ENCODE data around the gene ZNF428.
A peak's percentile ranks its signal among the peaks of the same experiment; 100 is the strongest.

ZNF428 gene

DNA sequence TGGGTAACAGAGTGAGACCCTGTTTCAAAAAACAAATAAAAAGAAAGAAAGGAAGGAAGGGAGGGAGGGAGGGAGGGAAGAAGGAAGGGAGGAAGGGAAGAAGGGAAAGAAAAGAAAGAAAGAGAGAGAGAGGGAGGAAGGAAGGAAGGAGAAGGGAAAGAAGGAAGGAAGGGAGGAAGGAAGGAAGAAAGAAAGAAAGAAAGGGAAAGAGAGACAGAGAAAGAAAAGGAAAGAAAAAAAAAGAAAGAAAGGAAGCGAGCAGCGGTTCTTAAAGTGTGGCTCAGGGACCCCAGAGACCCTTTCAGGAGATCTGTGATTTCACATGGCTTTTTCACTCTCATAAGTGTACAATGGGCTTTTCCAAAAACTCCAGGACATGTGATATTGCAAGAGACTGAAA lies 30.1 kb upstream of the ZNF428 start:
- Histone ChIP-seq H3K4me3 (no peak overlapping the region), H3K27ac (no peak overlapping the region)
- TF ChIP-seq, protein P1, sequence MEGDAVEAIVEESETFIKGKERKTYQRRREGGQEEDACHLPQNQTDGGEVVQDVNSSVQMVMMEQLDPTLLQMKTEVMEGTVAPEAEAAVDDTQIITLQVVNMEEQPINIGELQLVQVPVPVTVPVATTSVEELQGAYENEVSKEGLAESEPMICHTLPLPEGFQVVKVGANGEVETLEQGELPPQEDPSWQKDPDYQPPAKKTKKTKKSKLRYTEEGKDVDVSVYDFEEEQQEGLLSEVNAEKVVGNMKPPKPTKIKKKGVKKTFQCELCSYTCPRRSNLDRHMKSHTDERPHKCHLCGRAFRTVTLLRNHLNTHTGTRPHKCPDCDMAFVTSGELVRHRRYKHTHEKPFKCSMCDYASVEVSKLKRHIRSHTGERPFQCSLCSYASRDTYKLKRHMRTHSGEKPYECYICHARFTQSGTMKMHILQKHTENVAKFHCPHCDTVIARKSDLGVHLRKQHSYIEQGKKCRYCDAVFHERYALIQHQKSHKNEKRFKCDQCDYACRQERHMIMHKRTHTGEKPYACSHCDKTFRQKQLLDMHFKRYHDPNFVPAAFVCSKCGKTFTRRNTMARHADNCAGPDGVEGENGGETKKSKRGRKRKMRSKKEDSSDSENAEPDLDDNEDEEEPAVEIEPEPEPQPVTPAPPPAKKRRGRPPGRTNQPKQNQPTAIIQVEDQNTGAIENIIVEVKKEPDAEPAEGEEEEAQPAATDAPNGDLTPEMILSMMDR (IDR thresholded peaks at IDR 0.05), result no peak
- no peak for DNase-seq (ENCODE audit: low spot score)

GRCh38 chr19:43648633-43649032 lies 29.2 kb upstream of the ZNF428 start:
- DNase-seq (ENCODE audit: low spot score), result no peak
- H3K27ac ChIP-seq, result no peak overlapping the region
- no peak overlapping the region for H3K4me3 ChIP-seq
- TF ChIP-seq, protein P1 (IDR thresholded peaks at IDR 0.05), result no peak

DNA sequence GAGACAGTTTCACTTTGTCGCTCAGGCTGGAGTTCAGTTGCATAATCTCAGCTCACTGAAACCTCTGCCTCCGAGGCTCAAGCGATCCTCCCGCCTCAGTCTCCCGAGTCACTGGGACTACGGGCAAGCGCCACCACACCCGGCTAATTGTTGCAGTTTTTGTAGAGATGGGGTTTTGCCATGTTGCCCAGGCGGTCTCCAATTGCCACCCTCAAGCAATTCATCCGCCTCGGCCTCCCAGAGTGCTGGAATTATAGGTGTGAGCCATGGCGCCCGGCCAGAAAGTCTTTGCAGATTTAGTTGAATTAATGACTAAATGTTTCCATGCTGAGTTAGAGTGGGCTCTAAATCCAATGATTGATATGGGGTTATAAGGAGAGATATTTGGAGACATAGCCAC lies 24.8 kb upstream of the ZNF428 start:
- TF ChIP-seq, protein P1 (IDR thresholded peaks at IDR 0.05), result no peak
- no peak overlapping the region for H3K27ac ChIP-seq
- no peak overlapping the region for H3K4me3 ChIP-seq
- no peak for DNase-seq (ENCODE audit: low spot score)

DNA sequence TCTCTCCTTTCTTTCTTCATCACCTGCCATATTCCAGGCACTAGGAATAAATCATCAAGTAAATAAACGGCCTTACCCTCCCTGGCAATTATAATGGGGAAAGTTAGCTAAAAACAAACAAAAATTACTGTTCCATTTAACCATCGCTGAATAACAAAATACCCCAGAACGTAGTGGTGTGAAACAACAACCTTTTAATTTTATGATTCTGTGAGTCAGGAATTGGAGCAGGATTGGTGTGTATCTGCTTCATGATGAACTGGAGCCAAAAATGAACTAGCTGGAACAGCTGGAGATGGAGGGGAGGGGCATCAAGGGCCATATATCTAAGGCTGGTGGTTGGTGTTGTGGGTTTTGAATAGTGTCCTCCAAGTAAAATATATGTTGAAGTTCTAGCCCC lies 23.9 kb upstream of the ZNF428 start:
- TF ChIP-seq, protein P1 (IDR thresholded peaks at IDR 0.05), result no peak
- no peak for DNase-seq (ENCODE audit: low spot score)
- no peak overlapping the region for H3K27ac ChIP-seq
- H3K4me3 ChIP-seq, result no peak overlapping the region

- TF ChIP-seq, protein P1 (IDR thresholded peaks at IDR 0.05), result no peak
- DNase-seq (ENCODE audit: low spot score), result no peak
- H3K27ac ChIP-seq, result no peak overlapping the region
- H3K4me3 ChIP-seq, result no peak overlapping the region
Observed at GRCh38 chr19:43642531-43642930, 23.1 kb upstream of the ZNF428 start.

- no peak overlapping the region for H3K4me3 ChIP-seq
- no peak for DNase-seq (ENCODE audit: low spot score)
- no peak overlapping the region for H3K27ac ChIP-seq
- TF ChIP-seq, protein P1 (IDR thresholded peaks at IDR 0.05), result no peak
Observed at GRCh38 chr19:43641333-43641732, 21.9 kb upstream of the ZNF428 start.

GRCh38 chr19:43640424-43640757 lies 21.0 kb upstream of the ZNF428 start:
- TF ChIP-seq, protein P1 (IDR thresholded peaks at IDR 0.05), result no peak
- H3K27ac ChIP-seq, result no peak overlapping the region

More at GRCh38 chr19:43640424-43640757, 21.0 kb upstream of the ZNF428 start:
- peak overlapping the region; percentile 78 for H3K4me3 ChIP-seq
- DNase-seq (ENCODE audit: low spot score), result no peak

Measured in coronary artery (tissue), 2 donors.